Keratinocyte (primary cell): ENCODE results near the gene ELOB. TPM values are rescaled to one million over a fixed set of nuclear protein-coding genes. Genes with fewer than 3 reads are reported as not detected.
A peak's percentile ranks its signal among the peaks of the same experiment; 100 is the strongest.

Source experiments
- DNase-seq: peaks from one replicate; pipeline ENCODE4 v3.0.0-alpha.2; 2011; ENCODE audit warnings: low read depth, missing footprints, low spot score
- FAIRE-seq: peaks from 2 replicates; lab custom pipeline; 2011; peaks lifted over from hg19 to GRCh38; lab: Jason Lieb, UNC
- H2AFZ ChIP-seq: 2 replicates; pipeline ENCODE4 v1.6.0; 2012; ENCODE audit warnings: low read length, control low read depth, inconsistent platforms; ENCODE audit not compliant: control insufficient read depth
- H3K27ac ChIP-seq: 2 replicates; pipeline ENCODE4 v1.5.1; 2011; ENCODE audit warnings: low read length; ENCODE audit not compliant: control insufficient read depth, insufficient read depth
- H3K27me3 ChIP-seq: 3 replicates; pipeline ENCODE4 v1.6.0; 2011; ENCODE audit warnings: low read length; ENCODE audit not compliant: control insufficient read depth, insufficient read depth; ENCODE audit errors: extremely low read depth
- H3K36me3 ChIP-seq, 2 experiments: 2 replicates in 1 of 2; 3 replicates in 1 of 2; pipeline ENCODE4 v1.5.1; 2011; ENCODE audit warnings: low read length in 2 of 2, mild to moderate bottlenecking in 1 of 2; ENCODE audit not compliant: control insufficient read depth in 2 of 2, insufficient read depth in 2 of 2; ENCODE audit errors: extremely low read depth in 1 of 2
- H3K4me1 ChIP-seq: 3 replicates; pipeline ENCODE4 v1.5.1; 2011; ENCODE audit warnings: low read length; ENCODE audit not compliant: control insufficient read depth, insufficient read depth; ENCODE audit errors: extremely low read depth
- H3K4me2 ChIP-seq: 3 replicates; pipeline ENCODE4 v1.6.0; 2011; ENCODE audit warnings: low read depth, low read length; ENCODE audit not compliant: control insufficient read depth, insufficient read depth; ENCODE audit errors: extremely low read depth
- H3K4me3 ChIP-seq, 3 experiments: fragments of 200-600 bp in 1 of 3; sonication (generic) in 1 of 3; 2 replicates in 2 of 3; 3 replicates in 1 of 3; pipeline ENCODE4 v1.5.1; 2011 to 2016; ENCODE audit warnings: low read length in 3 of 3, mild to moderate bottlenecking in 3 of 3, control low read depth in 2 of 3, inconsistent platforms in 1 of 3, low read depth in 1 of 3, mixed read lengths in 1 of 3, mixed run types in 1 of 3, moderate library complexity in 1 of 3; ENCODE audit not compliant: control insufficient read depth in 2 of 3, insufficient read depth in 2 of 3; ENCODE audit errors: extremely low read depth in 1 of 3
- H3K79me2 ChIP-seq: 2 replicates; pipeline ENCODE4 v1.6.0; 2012; ENCODE audit warnings: low read length; ENCODE audit not compliant: control insufficient read depth, insufficient read depth
- H3K9ac ChIP-seq: 3 replicates; pipeline ENCODE4 v1.6.0; 2011; ENCODE audit warnings: low read length; ENCODE audit not compliant: control insufficient read depth, insufficient read depth; ENCODE audit errors: extremely low read depth
- H3K9me1 ChIP-seq: 3 replicates; pipeline ENCODE4 v1.6.0; 2011; ENCODE audit warnings: low read length; ENCODE audit not compliant: control insufficient read depth, insufficient read depth; ENCODE audit errors: extremely low read depth
- H3K9me3 ChIP-seq: 2 replicates; pipeline ENCODE4 v1.5.1; 2012; ENCODE audit warnings: low read depth, low read length; ENCODE audit not compliant: control insufficient read depth
- H4K20me1 ChIP-seq: 3 replicates; pipeline ENCODE4 v1.6.0; 2011; ENCODE audit warnings: low read length; ENCODE audit not compliant: control insufficient read depth, insufficient read depth; ENCODE audit errors: extremely low read depth
- CTCF ChIP-seq, 3 experiments: IDR thresholded peaks in 1 of 3; conservative IDR thresholded peaks in 1 of 3; optimal IDR thresholded peaks in 1 of 3; 2 replicates in 2 of 3; 3 replicates in 1 of 3; pipeline versions ENCODE3 to v1.5.1; 2011; ENCODE audit warnings: low read length in 3 of 3, mild to moderate bottlenecking in 3 of 3, moderate library complexity in 2 of 3, control low read depth in 1 of 3, inconsistent platforms in 1 of 3; ENCODE audit not compliant: insufficient read depth in 2 of 3; ENCODE audit errors: extremely low read depth in 1 of 3
- EZH2 ChIP-seq: IDR thresholded peaks from one replicate; pipeline ENCODE4 v1.6.1; 2012; ENCODE audit warnings: inconsistent platforms, mild to moderate bottlenecking, low read length, moderate library complexity
- dilution Hi-C: fragments of 300-500 bp; cut with MboI; formaldehyde crosslinking; loops from one replicate; pipeline ENCODE4 v1.7.0; 2020; ENCODE audit warnings: low sequenced_read_pairs; ENCODE audit not compliant: extremely low pct_ligation_motif_present
- polyA plus RNA-seq, 5 experiments: library from polyadenylated mRNA; depleted of rRNA in 3 of 5; stranded (reverse) in 3 of 5; stranded (forward) in 1 of 5; unstranded in 1 of 5; fragments of >200 nt; gene quantifications; 1 replicate in 1 of 5; 2 replicates in 3 of 5; 3 replicates in 1 of 5; pipeline versions ENCODE4 v1.2.1 to v1.2.3, GENCODE V29; 2011 to 2012; ENCODE audit warnings: missing spikeins in 2 of 5, low read depth in 1 of 5, low replicate concordance in 1 of 5

The ELOB gene
- polyA plus RNA-seq, 1 donor (not counting 4 experiments of a cell fraction or from before 2014, with no cell fraction given), result 235 TPM

DNA sequence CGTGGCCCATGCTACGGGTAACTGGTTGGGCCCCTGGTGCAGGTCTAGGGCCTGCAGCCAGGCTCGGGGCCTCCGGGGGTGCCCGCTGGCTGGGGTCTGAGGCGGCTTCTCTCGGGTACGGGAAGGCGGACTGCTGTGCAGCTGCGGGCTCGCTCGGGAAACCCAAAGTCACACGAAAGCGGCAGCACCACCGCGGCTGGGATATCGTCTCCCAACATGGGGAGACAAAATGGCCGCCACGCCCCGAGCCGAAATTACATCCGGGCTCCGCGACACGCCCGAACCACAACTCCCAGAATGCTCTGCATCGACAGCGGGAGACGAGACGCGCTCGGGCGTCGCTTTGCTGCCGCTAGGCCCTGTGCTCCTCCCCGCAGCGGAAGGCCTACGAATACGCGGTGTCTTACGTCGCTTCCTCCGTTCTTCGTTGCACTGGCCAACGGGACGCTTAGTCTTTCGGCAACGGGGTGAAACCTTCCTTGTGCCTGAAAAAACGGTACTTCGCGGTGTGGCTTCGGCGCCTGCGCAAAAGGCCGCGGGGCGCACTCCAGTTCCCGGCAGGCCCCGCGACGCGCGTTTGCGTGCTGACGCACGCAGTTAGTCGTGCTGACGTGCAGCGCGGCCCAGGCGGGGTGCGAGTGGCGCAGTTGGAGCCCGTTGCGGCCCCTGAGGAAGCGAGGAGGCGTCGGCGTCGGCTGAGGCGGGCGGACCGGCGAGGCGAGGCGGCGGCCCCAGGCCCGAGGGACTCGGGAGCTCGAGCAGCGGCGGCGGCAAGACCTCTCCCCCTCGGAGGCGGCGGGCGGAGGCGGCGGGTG, 24.8 kb downstream of the ELOB start, which contains the start of gene SRRM2:
Gene SRRM2 (plus strand): TSS at position 604 of the 815 bp plus-strand sequence. CDS start 3,727 bp downstream, outside the sequence.
- Histone ChIP-seq H3K27ac (peak within 1 kb of the TSS; percentile 81), H3K4me1 (peaks cover 22% of the 10 kb centered on the region)
- FAIRE-seq, result no peak

GRCh38 chr16:2751577-2752034, 25.5 kb downstream of the ELOB start:
- peak overlapping the region; percentile 83 to 95 (median 85) for H3K4me3 ChIP-seq
- H3K4me2 ChIP-seq, result peak overlapping the region; percentile 91
- H4K20me1 ChIP-seq, result peaks cover 33% of the 10 kb centered on the region
- FAIRE-seq (no peak), DNase-seq (no peak)
- TF ChIP-seq CTCF (optimal IDR thresholded peaks at IDR 0.05 in 1 of 3, IDR thresholded peaks at IDR 0.05 in 1 of 3, conservative IDR thresholded peaks at IDR 0.05 in 1 of 3; ENCODE audit: extremely low read depth in 1 of 3, insufficient read depth in 2 of 3, low read length in 3 of 3) (no peak), EZH2 (no peak)
- peaks cover 42% of the 10 kb centered on the region for H3K79me2 ChIP-seq
- H3K27ac ChIP-seq, result peak overlapping the region; percentile 81
- no peaks in the 10 kb centered on the region for H3K27me3 ChIP-seq
- H3K9ac ChIP-seq, result peak overlapping the region; percentile 86
- H3K9me3 ChIP-seq, result no peaks in the 10 kb centered on the region
- H3K9me1 ChIP-seq, result peaks cover 2% of the 10 kb centered on the region
- dilution Hi-C loops, result no loop called here
- peaks cover 5 to 8% of the 10 kb centered on the region in 2 experiments for H3K36me3 ChIP-seq
- peaks cover 22% of the 10 kb centered on the region for H3K4me1 ChIP-seq
- H2AFZ ChIP-seq, result peak overlapping the region; percentile 86

More for the DNA sequence above, 24.8 kb downstream of the ELOB start, which contains the start of gene SRRM2:
- H3K79me2 ChIP-seq, result peaks cover 49% of the 10 kb centered on the region
- peak within 1 kb of the TSS; percentile 98 for H3K4me2 ChIP-seq
- peaks cover 40% of the 10 kb centered on the region for H4K20me1 ChIP-seq
- no peaks in the 10 kb centered on the region for H3K27me3 ChIP-seq
- H2AFZ ChIP-seq, result peak within 1 kb of the TSS; percentile 86
- peak; percentile 66 for DNase-seq
- H3K4me3 ChIP-seq, result peak within 1 kb of the TSS; percentile 83 to 95 (median 85)
- peaks cover 2% of the 10 kb centered on the region for H3K9me1 ChIP-seq
- H3K9me3 ChIP-seq, result no peaks in the 10 kb centered on the region
- no peak for TF ChIP-seq EZH2
- no peak for TF ChIP-seq CTCF (optimal IDR thresholded peaks at IDR 0.05 in 1 of 3, IDR thresholded peaks at IDR 0.05 in 1 of 3, conservative IDR thresholded peaks at IDR 0.05 in 1 of 3; ENCODE audit: extremely low read depth in 1 of 3, insufficient read depth in 2 of 3, low read length in 3 of 3)
- peak within 1 kb of the TSS; percentile 86 for H3K9ac ChIP-seq
- dilution Hi-C loops, result no loop called here
- H3K36me3 ChIP-seq, result peaks cover 5 to 14% of the 10 kb centered on the region in 2 experiments
